GM21381 (cell line): Measurements from ENCODE around the gene GLIS1.

Experiments
- ATAC-seq: cut with Tn5 transposase; IDR thresholded peaks from one replicate; pipeline ENCODE4 v1.9.1; 2021; ENCODE audit warnings: mild to moderate bottlenecking, moderate library complexity; ENCODE audit not compliant: unreplicated experiment

GLIS1 gene

GRCh38 chr1:53477651-53478501, 261.1 kb downstream of the GLIS1 start:
- no peak for ATAC-seq

- ATAC-seq: no peak
Measured at GRCh38 chr1:53476579-53476978, 262.4 kb downstream of the GLIS1 start.

GRCh38 chr1:53475664-53476063, 263.3 kb downstream of the GLIS1 start:
- ATAC-seq: no peak

- no peak for ATAC-seq
Measured at GRCh38 chr1:53473463-53473862, 265.5 kb downstream of the GLIS1 start.

- no peak for ATAC-seq
Measured at GRCh38 chr1:53471000-53471399, 268.0 kb downstream of the GLIS1 start.

- ATAC-seq: no peak
Measured at GRCh38 chr1:53470584-53470983, 268.4 kb downstream of the GLIS1 start.

GRCh38 chr1:53470155-53470554, 268.8 kb downstream of the GLIS1 start:
- no peak for ATAC-seq

- no peak for ATAC-seq
Measured at GRCh38 chr1:53469373-53469772, 269.6 kb downstream of the GLIS1 start.

GRCh38 chr1:53468374-53468773, 270.6 kb downstream of the GLIS1 start:
- no peak for ATAC-seq

GRCh38 chr1:53467391-53467790, 271.6 kb downstream of the GLIS1 start:
- no peak for ATAC-seq

- ATAC-seq: no peak
Measured at GRCh38 chr1:53465023-53465957, 273.7 kb downstream of the GLIS1 start.

- ATAC-seq: no peak
Measured at GRCh38 chr1:53463961-53464899, 274.7 kb downstream of the GLIS1 start.

GRCh38 chr1:53462769-53463501, 276.0 kb downstream of the GLIS1 start:
- ATAC-seq: no peak

- ATAC-seq: no peak
Measured at GRCh38 chr1:53462193-53462592, 276.8 kb downstream of the GLIS1 start.

GRCh38 chr1:53461323-53462044, 277.5 kb downstream of the GLIS1 start:
- no peak for ATAC-seq

GRCh38 chr1:53460666-53461322, 278.2 kb downstream of the GLIS1 start:
- ATAC-seq: no peak

- no peak for ATAC-seq
Measured at GRCh38 chr1:53460211-53460634, 278.7 kb downstream of the GLIS1 start.

GRCh38 chr1:53459321-53460175, 279.4 kb downstream of the GLIS1 start, which contains the start of gene DMRTB1:
DMRTB1 (plus strand) TSS chr1:53459399; CDS start chr1:53459454, 55 bp downstream.
- ATAC-seq: no peak
